Measurements from ENCODE around the gene SULT1A1. TPM values are rescaled to one million over a fixed set of nuclear protein-coding genes. Genes with fewer than 3 reads are reported as not detected.

Gene SULT1A1
- total RNA-seq, 1 experiment from 2014 or later: 18.4 TPM

GRCh38 chr16:28562199-28562598, 47.6 kb downstream of the SULT1A1 start:
- no peak for DNase-seq (ENCODE audit: extremely low read depth, low read depth)

- no peak for DNase-seq (ENCODE audit: extremely low read depth, low read depth)
Observed at GRCh38 chr16:28561557-28562187, 48.2 kb downstream of the SULT1A1 start.

- DNase-seq (ENCODE audit: extremely low read depth, low read depth): no peak
Observed at GRCh38 chr16:28558456-28558855, 51.4 kb downstream of the SULT1A1 start.

- DNase-seq (ENCODE audit: extremely low read depth, low read depth): no peak
Observed at GRCh38 chr16:28556914-28557320, 52.9 kb downstream of the SULT1A1 start.

- no peak for DNase-seq (ENCODE audit: extremely low read depth, low read depth)
Observed at GRCh38 chr16:28555561-28555960, 54.3 kb downstream of the SULT1A1 start.

Other genes starting within 250 kb of the SULT1A1 start
- gene NPIPB6, start 246.5 kb downstream of the SULT1A1 start, total RNA-seq (2014; rRNA removed; shearing (Covaris generic)): 0.10 and 0.58 TPM in 2 replicates
- gene EIF3CL, start 206.2 kb downstream of the SULT1A1 start, total RNA-seq (2014; rRNA removed; shearing (Covaris generic)): 31.7 and 52.1 TPM in 2 replicates
- not detected in 2 replicates for gene NPIPB7, start 137.7 kb downstream of the SULT1A1 start, total RNA-seq (2014; rRNA removed; shearing (Covaris generic))
- 17.0 and 26.1 TPM in 2 replicates for gene CLN3, start 118.0 kb downstream of the SULT1A1 start, total RNA-seq (2014; rRNA removed; shearing (Covaris generic))
- 0.05 TPM in 1 of 2 replicates, not detected in the other for gene APOBR, start 115.4 kb downstream of the SULT1A1 start, total RNA-seq (2014; rRNA removed; shearing (Covaris generic))
- not detected in 2 replicates for gene IL27, start 103.2 kb downstream of the SULT1A1 start, total RNA-seq (2014; rRNA removed; shearing (Covaris generic))
- gene NUPR1, start 71.1 kb downstream of the SULT1A1 start, total RNA-seq (2014; rRNA removed; shearing (Covaris generic)): 0.46 and 1.1 TPM in 2 replicates
- 21.6 and 23.8 TPM in 2 replicates for gene SGF29, start 56.1 kb downstream of the SULT1A1 start, total RNA-seq (2014; rRNA removed; shearing (Covaris generic))
- gene SULT1A2, start 13.0 kb downstream of the SULT1A1 start, total RNA-seq (2014; rRNA removed; shearing (Covaris generic)): 0.29 and 0.67 TPM in 2 replicates
- gene NPIPB8, start 28.0 kb upstream of the SULT1A1 start, total RNA-seq (2014; rRNA removed; shearing (Covaris generic)): not detected in 2 replicates
- gene EIF3C, start 101.4 kb upstream of the SULT1A1 start, total RNA-seq (2014; rRNA removed; shearing (Covaris generic)): 159 and 242 TPM in 2 replicates
- 3.7 and 4.6 TPM in 2 replicates for gene NPIPB9, start 141.7 kb upstream of the SULT1A1 start, total RNA-seq (2014; rRNA removed; shearing (Covaris generic))
- gene ATXN2L, start 213.0 kb upstream of the SULT1A1 start, total RNA-seq (2014; rRNA removed; shearing (Covaris generic)): 82.0 and 97.1 TPM in 2 replicates
- gene TUFM, start 236.3 kb upstream of the SULT1A1 start, total RNA-seq (2014; rRNA removed; shearing (Covaris generic)): 231 and 245 TPM in 2 replicates